ENCODE results near the gene KCNQ5. TPM values are rescaled to one million over a fixed set of nuclear protein-coding genes. Genes with fewer than 3 reads are reported as not detected.

The KCNQ5 gene
- total and polyA plus RNA-seq, 10 of the 15 experiments (the other 5 are each of a cell fraction or from before 2014, with no cell fraction given): 0.60 to 16.2 (median 3.2) TPM

GRCh38 chr6:72984981-72985665 lies 363.3 kb downstream of the KCNQ5 start (continued):
- TF ChIP-seq ZNF274 (IDR thresholded peaks at IDR 0.05; ENCODE audit: insufficient read depth, insufficient read length): no peak

GRCh38 chr6:72987301-72987700 lies 365.4 kb downstream of the KCNQ5 start:
- SMC1A ChIA-PET (ENCODE audit: uncharacterized antibody, unreplicated experiment): no interaction called here
- FAIRE-seq (no peak), DNase-seq (ENCODE audit: low read depth, low spot score) (no peak), ATAC-seq (no peak)
- Histone ChIP-seq H3K9ac (ENCODE audit: control insufficient read depth, insufficient read depth, low read length) (no peak overlapping the region), H3K27ac (ENCODE audit: control insufficient read depth, insufficient read depth) (no peak overlapping the region), H4K20me1 (ENCODE audit: control insufficient read depth, insufficient read depth) (no peaks in the 10 kb centered on the region), H3K4me1 (ENCODE audit: control insufficient read depth, insufficient read depth, low read length) (no peaks in the 10 kb centered on the region), H3K79me2 (ENCODE audit: control insufficient read depth, insufficient read depth, low read length) (no peaks in the 10 kb centered on the region), H3K36me3 (ENCODE audit: control insufficient read depth in 2 of 2, insufficient read depth in 2 of 2, low read length in 1 of 2) (no peaks in the 10 kb centered on the region; a peak in 1 of 4 replicates), H2AFZ (ENCODE audit: control insufficient read depth, low read depth, low read length) (no peak overlapping the region), H3K9me3 (replicated peaks; ENCODE audit: control insufficient read depth, insufficient read depth, low read length) (no peaks in the 10 kb centered on the region; the same call in 2 of the 3 replicates), H3K4me2 (ENCODE audit: control insufficient read depth, insufficient read depth) (no peak overlapping the region), H3K4me3 (no peak overlapping the region), H3K27me3 (replicated peaks in 1 of 2; ENCODE audit: control insufficient read depth in 2 of 2, insufficient read depth in 2 of 2, low read length in 1 of 2) (no peaks in the 10 kb centered on the region)
- intact Hi-C loops (cut with micrococcal nuclease; ENCODE audit: unreplicated experiment) (no loop called here), in situ Hi-C loops (cut with MboI) (no loop called here)
- RAD21 ChIA-PET (ENCODE audit: unreplicated experiment): no interaction called here
- no peak for TF ChIP-seq WRNIP1 (IDR thresholded peaks at IDR 0.05; ENCODE audit: borderline replicate concordance, low read depth, low read length)
- no peak for TF ChIP-seq CUX1 (IDR thresholded peaks at IDR 0.05; ENCODE audit: insufficient replicate concordance, low read depth, low read length)
- TF ChIP-seq MXI1 (IDR thresholded peaks at IDR 0.05; ENCODE audit: low read depth, low read length): no peak
- no peak for TF ChIP-seq EP300 (IDR thresholded peaks at IDR 0.05; ENCODE audit: borderline replicate concordance in 1 of 2, control insufficient read depth in 1 of 2, low read depth in 2 of 2, low read length in 2 of 2)
- no peak for TF ChIP-seq NRF1 (conservative IDR thresholded peaks at IDR 0.05; ENCODE audit: low read depth, low read length)
- TF ChIP-seq SRF (IDR thresholded peaks at IDR 0.05; ENCODE audit: low read depth in 2 of 2, low read length in 2 of 2): no peak
- TF ChIP-seq ATF2 (IDR thresholded peaks at IDR 0.05; ENCODE audit: low read length): no peak
- CTCF ChIA-PET: no interaction called here
- BruUV-seq (replicated peaks): no TSS peak
- POLR2A ChIA-PET: no interaction called here
- WGBS (ENCODE audit: insufficient coverage, insufficient replicate concordance, low lambda C conversion rate, missing lambda C conversion rate): 88% methylated on average over 14 of the region's 19 CpGs

All from GM12878 (cell line).